HCT116 (cell line): Measurements from ENCODE around the gene MED13L. TPM values are rescaled to one million over a fixed set of nuclear protein-coding genes. Genes with fewer than 3 reads are reported as not detected.

Source experiments
- ATAC-seq: fragments of 200-7000 bp; cut with Tn5 transposase; 2 replicates; pipeline ENCODE4 v1.9.1; 2020; ENCODE audit warnings: mild to moderate bottlenecking, moderate library complexity
- BruUV-seq: library from RNA; stranded (reverse); fragments of 400-500 nt; replicated peaks from 2 replicates; lab custom pipeline; 2021; lab: Mats Ljungman, UMichigan
- CTCF ChIA-PET: fragments of 300-600 bp; sonication (Branson Sonifier 250); formaldehyde crosslinking; loops from one replicate; lab custom pipeline; 2021; ENCODE audit warnings: antibody characterized with exemption; lab: Charles Lee
- POLR2A ChIA-PET: fragments of 300-600, 350-600 bp; sonication (Branson Sonifier 250); formaldehyde crosslinking; loops from one replicate; lab custom pipeline; 2021; ENCODE audit warnings: antibody characterized with exemption; lab: Charles Lee
- RAD21 ChIA-PET, 2 experiments: fragments of 300-600 bp; sonication (Branson Sonifier 250); formaldehyde crosslinking; loops; one replicate each; lab custom pipeline; 2023; ENCODE audit warnings: low total read pairs in 2 of 2; ENCODE audit not compliant: uncharacterized antibody in 2 of 2, unreplicated experiment in 2 of 2, low non-redundant PET in 1 of 2; lab: Charles Lee
- DNase-seq: peaks from one replicate; pipeline ENCODE4 v3.0.0-alpha.2; 2010; ENCODE audit warnings: low read depth, low spot score
- H2AFZ ChIP-seq: fragments of 200-600 bp; shearing (Covaris generic), sonication (generic); 2 replicates; pipeline ENCODE4 v1.6.1; 2017; ENCODE audit warnings: low read depth, mixed run types, mixed read lengths, antibody characterized with exemption, low read length; ENCODE audit not compliant: poor library complexity, severe bottlenecking
- H3K27ac ChIP-seq: 2 replicates; pipeline ENCODE4 v1.5.1; 2012; ENCODE audit warnings: low read depth, low read length
- H3K27me3 ChIP-seq: fragments of 200-600 bp; sonication (generic); 2 replicates; pipeline ENCODE4 v1.6.1; 2016; ENCODE audit warnings: mixed run types, low read length, mixed read lengths; ENCODE audit not compliant: insufficient read depth
- H3K36me3 ChIP-seq, 2 experiments: fragments of 200-500 bp in 1 of 2; fragments of 200-600 bp in 1 of 2; sonication (Bioruptor generic) in 1 of 2; sonication (generic) in 1 of 2; 2 replicates each; pipeline versions ENCODE4 v1.5.1 to v1.6.1; 2014 to 2016; ENCODE audit warnings: low read length in 2 of 2, inconsistent platforms in 1 of 2, mixed read lengths in 1 of 2, mixed run types in 1 of 2; ENCODE audit not compliant: insufficient read depth in 2 of 2, control insufficient read depth in 1 of 2
- H3K4me1 ChIP-seq, 2 experiments: fragments of 200-600 bp in 1 of 2; sonication (generic) in 1 of 2; 2 replicates each; pipeline versions ENCODE4 v1.5.1 to v1.6.1; 2012 to 2017; ENCODE audit warnings: low read length in 2 of 2, inconsistent platforms in 1 of 2, mild to moderate bottlenecking in 1 of 2, mixed read lengths in 1 of 2, mixed run types in 1 of 2, moderate library complexity in 1 of 2; ENCODE audit not compliant: insufficient read depth in 2 of 2, control insufficient read depth in 1 of 2
- H3K4me2 ChIP-seq: fragments of 200-600 bp; sonication (generic); 2 replicates; pipeline ENCODE4 v1.6.1; 2017; ENCODE audit warnings: mixed run types, low read length, mixed read lengths
- H3K4me3 ChIP-seq, 2 experiments: fragments of 200-600 bp in 1 of 2; sonication (generic) in 1 of 2; replicated peaks in 1 of 2; 2 replicates each; pipeline ENCODE4 v1.5.1; 2011 to 2016; ENCODE audit warnings: low read length in 2 of 2, control low read depth in 1 of 2, low read depth in 1 of 2, mild to moderate bottlenecking in 1 of 2, mixed read lengths in 1 of 2, mixed run types in 1 of 2
- H3K79me2 ChIP-seq: fragments of 200-600 bp; sonication (generic); 2 replicates; pipeline ENCODE4 v1.6.1; 2017; ENCODE audit warnings: mild to moderate bottlenecking, mixed run types, low read length, moderate library complexity, mixed read lengths; ENCODE audit not compliant: insufficient read depth
- H3K9ac ChIP-seq: fragments of 200-600 bp; sonication (generic); 2 replicates; pipeline ENCODE4 v1.6.1; 2016; ENCODE audit warnings: low read length, mixed read lengths
- H3K9me2 ChIP-seq: fragments of 200-600 bp; sonication (generic), shearing (Covaris generic); 2 replicates; pipeline ENCODE4 v1.6.1; 2017; ENCODE audit warnings: mixed run types, mild to moderate bottlenecking, moderate library complexity; ENCODE audit not compliant: insufficient read depth
- H3K9me3 ChIP-seq, 2 experiments: fragments of 200-500 bp in 1 of 2; fragments of 200-600 bp in 1 of 2; sonication (Bioruptor generic) in 1 of 2; sonication (generic) in 1 of 2; 2 replicates each; pipeline ENCODE4 v1.6.1; 2014 to 2017; ENCODE audit warnings: low read length in 2 of 2, mixed read lengths in 2 of 2, inconsistent platforms in 1 of 2, low read depth in 1 of 2, mild to moderate bottlenecking in 1 of 2, mixed run types in 1 of 2, moderate library complexity in 1 of 2; ENCODE audit not compliant: control insufficient read depth in 1 of 2, insufficient read depth in 1 of 2
- H4K20me1 ChIP-seq: fragments of 200-600 bp; sonication (generic), shearing (Covaris generic); 2 replicates; pipeline ENCODE4 v1.6.1; 2017; ENCODE audit warnings: mixed run types, mild to moderate bottlenecking, moderate library complexity; ENCODE audit not compliant: insufficient read depth
- CEBPB ChIP-seq: IDR thresholded peaks from 2 replicates; pipeline ENCODE4 v1.6.1; 2012; ENCODE audit warnings: low read depth
- EGR1 ChIP-seq: IDR thresholded peaks from 2 replicates; pipeline ENCODE4 v1.6.1; 2012; ENCODE audit warnings: low read depth
- ELF1 ChIP-seq: IDR thresholded peaks from 2 replicates; pipeline ENCODE4 v1.6.1; 2012; ENCODE audit warnings: low read depth, borderline replicate concordance
- EZH2 ChIP-seq: fragments of 200-600 bp; sonication (generic); IDR thresholded peaks from 2 replicates; pipeline ENCODE4 v1.6.1; 2017; ENCODE audit warnings: antibody characterized with exemption, mixed run types
- FOSL1 ChIP-seq: IDR thresholded peaks from 2 replicates; pipeline ENCODE4 v1.6.1; 2012; ENCODE audit warnings: low read depth
- POLR2A ChIP-seq: IDR thresholded peaks from 2 replicates; pipeline ENCODE4 v1.7.0; 2011; ENCODE audit warnings: borderline replicate concordance; ENCODE audit not compliant: insufficient read depth, insufficient read length; ENCODE audit errors: extremely low read depth
- POLR2AphosphoS5 ChIP-seq: IDR thresholded peaks from 2 replicates; pipeline ENCODE4 v1.6.1; 2011; ENCODE audit warnings: mild to moderate bottlenecking, low read depth, low read length, moderate library complexity
- RAD21 ChIP-seq: IDR thresholded peaks from 2 replicates; pipeline ENCODE4 v1.6.1; 2012; ENCODE audit warnings: low read depth, mild to moderate bottlenecking
- SIN3A ChIP-seq: IDR thresholded peaks from 2 replicates; pipeline ENCODE4 v1.6.1; 2012; ENCODE audit warnings: low read depth
- SP1 ChIP-seq: IDR thresholded peaks from 2 replicates; pipeline ENCODE4 v1.6.1; 2012; ENCODE audit warnings: low read depth
- SRF ChIP-seq: IDR thresholded peaks from 2 replicates; pipeline ENCODE4 v1.6.1; 2012; ENCODE audit warnings: low read depth
- TCF7L2 ChIP-seq: IDR thresholded peaks from 2 replicates; pipeline ENCODE4 v1.7.0; 2011; ENCODE audit warnings: borderline replicate concordance, inconsistent platforms; ENCODE audit not compliant: insufficient read depth, insufficient read length; ENCODE audit errors: extremely low read depth
- intact Hi-C: fragments of 100-400 bp; cut with micrococcal nuclease; formaldehyde crosslinking; loops from 2 replicates; pipeline ENCODE4 v1.10.0; 2022
- total RNA-seq: library from RNA; stranded (reverse); gene quantifications from one replicate; pipeline ENCODE4 v1.2.1, GENCODE V29; 2021; ENCODE audit not compliant: unreplicated experiment
- TF ChIP-seq, protein P1 (sequence below): IDR thresholded peaks from 2 replicates; pipeline ENCODE4 v1.6.1; 2012
- TF ChIP-seq, protein P2 (sequence below): IDR thresholded peaks from 2 replicates; pipeline ENCODE4 v1.6.1; 2011; ENCODE audit warnings: mild to moderate bottlenecking, low read length, moderate library complexity; ENCODE audit not compliant: insufficient replicate concordance; ENCODE audit errors: extremely low read depth

MED13L gene
- total RNA-seq, 1 experiment from 2014 or later: 176 TPM

DNA sequence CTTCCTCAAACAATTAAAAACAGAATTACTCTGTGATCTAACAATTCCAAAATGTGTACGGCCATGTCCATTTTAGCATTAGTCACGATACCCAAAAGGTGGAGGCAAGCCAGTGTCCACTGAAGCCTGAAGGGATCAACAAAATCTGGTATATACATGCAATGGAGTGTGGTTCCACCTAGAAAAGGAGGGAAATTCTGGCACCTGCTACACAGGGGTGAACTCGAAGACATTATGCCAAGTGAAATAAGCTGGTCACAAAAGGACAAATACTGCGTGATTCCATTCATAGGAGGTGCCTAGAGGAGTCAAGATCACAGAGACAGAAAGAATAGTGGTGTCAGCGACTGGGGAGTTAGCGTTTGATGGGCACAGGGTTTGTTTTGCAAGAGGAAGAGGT, 331.4 kb downstream of the MED13L start:
- no peak overlapping the region for H3K9ac ChIP-seq
- H3K27me3 ChIP-seq: no peaks in the 10 kb centered on the region
- no peak overlapping the region for H3K4me2 ChIP-seq
- no TSS peak for BruUV-seq
- no peak overlapping the region for H3K4me3 ChIP-seq
- no peak for DNase-seq
- H3K9me2 ChIP-seq: no peaks in the 10 kb centered on the region
- POLR2A ChIA-PET: no interaction called here
- no peak overlapping the region for H3K27ac ChIP-seq
- H4K20me1 ChIP-seq: no peaks in the 10 kb centered on the region
- H3K79me2 ChIP-seq: no peaks in the 10 kb centered on the region
- CTCF ChIA-PET: interaction anchor here (1.6 to 2.1 kb wide), 2 partner anchors 51 to 763 kb away, joined by 4 to 6 read pairs; no protein-coding TSS in a partner anchor
- ATAC-seq: no peak
- no peaks in the 10 kb centered on the region for H3K9me3 ChIP-seq
- no peaks in the 10 kb centered on the region for H3K36me3 ChIP-seq
- no peak overlapping the region for H2AFZ ChIP-seq
- RAD21 ChIA-PET: no interaction called here
- H3K4me1 ChIP-seq: peaks cover 4 to 6% of the 10 kb centered on the region in 2 experiments; a peak in 3 of 4 replicates
- TF ChIP-seq POLR2AphosphoS5: no peak
- intact Hi-C loops: no loop called here

DNA sequence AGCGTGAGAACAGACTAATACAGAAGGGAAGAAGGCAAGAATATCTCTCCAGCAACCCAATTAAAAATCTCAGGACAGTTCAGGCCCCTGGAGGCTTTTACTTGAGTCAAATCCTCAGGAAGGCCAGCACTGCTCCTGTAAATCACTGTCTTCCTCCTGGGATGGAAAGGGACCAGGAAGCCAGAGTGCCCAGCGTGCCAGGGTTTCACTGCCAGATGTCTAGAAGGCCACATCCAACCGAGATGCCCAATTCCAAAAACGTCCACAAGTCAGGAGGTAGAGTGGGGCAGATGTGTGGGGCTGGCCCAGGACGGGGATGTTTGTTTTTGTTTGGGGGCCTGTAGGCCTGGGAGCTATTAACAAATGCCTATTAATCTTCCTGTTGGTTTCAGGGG, 332.0 kb downstream of the MED13L start:
- DNase-seq (no peak), ATAC-seq (no peak)
- no TSS peak for BruUV-seq
- Histone ChIP-seq H3K9me3 (no peaks in the 10 kb centered on the region), H3K27ac (no peak overlapping the region), H3K79me2 (no peaks in the 10 kb centered on the region), H2AFZ (no peak overlapping the region), H3K4me1 (peaks cover 8% of the 10 kb centered on the region in 2 experiments; a peak in 3 of 4 replicates), H3K9me2 (no peaks in the 10 kb centered on the region), H3K36me3 (no peaks in the 10 kb centered on the region), H3K4me3 (no peak overlapping the region), H3K4me2 (no peak overlapping the region), H4K20me1 (no peaks in the 10 kb centered on the region), H3K27me3 (no peaks in the 10 kb centered on the region), H3K9ac (no peak overlapping the region)
- ChIA-PET POLR2A (no interaction called here), CTCF (no interaction called here), RAD21 (no interaction called here)
- TF ChIP-seq EGR1: no peak
- TF ChIP-seq SIN3A: no peak
- no peak for TF ChIP-seq ELF1
- TF ChIP-seq POLR2AphosphoS5: no peak
- no peak for TF ChIP-seq POLR2A
- no peak for TF ChIP-seq SP1
- TF ChIP-seq TCF7L2: no peak
- TF ChIP-seq FOSL1: no peak
- TF ChIP-seq SRF: no peak
- no peak for TF ChIP-seq EZH2
- TF ChIP-seq, protein P1, sequence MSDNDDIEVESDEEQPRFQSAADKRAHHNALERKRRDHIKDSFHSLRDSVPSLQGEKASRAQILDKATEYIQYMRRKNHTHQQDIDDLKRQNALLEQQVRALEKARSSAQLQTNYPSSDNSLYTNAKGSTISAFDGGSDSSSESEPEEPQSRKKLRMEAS: no peak
- no peak for TF ChIP-seq RAD21
- TF ChIP-seq CEBPB: no peak
- TF ChIP-seq, protein P2, sequence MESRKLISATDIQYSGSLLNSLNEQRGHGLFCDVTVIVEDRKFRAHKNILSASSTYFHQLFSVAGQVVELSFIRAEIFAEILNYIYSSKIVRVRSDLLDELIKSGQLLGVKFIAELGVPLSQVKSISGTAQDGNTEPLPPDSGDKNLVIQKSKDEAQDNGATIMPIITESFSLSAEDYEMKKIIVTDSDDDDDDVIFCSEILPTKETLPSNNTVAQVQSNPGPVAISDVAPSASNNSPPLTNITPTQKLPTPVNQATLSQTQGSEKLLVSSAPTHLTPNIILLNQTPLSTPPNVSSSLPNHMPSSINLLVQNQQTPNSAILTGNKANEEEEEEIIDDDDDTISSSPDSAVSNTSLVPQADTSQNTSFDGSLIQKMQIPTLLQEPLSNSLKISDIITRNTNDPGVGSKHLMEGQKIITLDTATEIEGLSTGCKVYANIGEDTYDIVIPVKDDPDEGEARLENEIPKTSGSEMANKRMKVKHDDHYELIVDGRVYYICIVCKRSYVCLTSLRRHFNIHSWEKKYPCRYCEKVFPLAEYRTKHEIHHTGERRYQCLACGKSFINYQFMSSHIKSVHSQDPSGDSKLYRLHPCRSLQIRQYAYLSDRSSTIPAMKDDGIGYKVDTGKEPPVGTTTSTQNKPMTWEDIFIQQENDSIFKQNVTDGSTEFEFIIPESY: no peak
- intact Hi-C loops: no loop called here
